Brain pericyte (primary cell): ENCODE results near the gene HACD1.

Experiments used
- DNase-seq: peaks from one replicate; pipeline ENCODE4 v3.0.0-alpha.2; 2012; ENCODE audit warnings: low read depth, low spot score

The HACD1 gene, protein sequence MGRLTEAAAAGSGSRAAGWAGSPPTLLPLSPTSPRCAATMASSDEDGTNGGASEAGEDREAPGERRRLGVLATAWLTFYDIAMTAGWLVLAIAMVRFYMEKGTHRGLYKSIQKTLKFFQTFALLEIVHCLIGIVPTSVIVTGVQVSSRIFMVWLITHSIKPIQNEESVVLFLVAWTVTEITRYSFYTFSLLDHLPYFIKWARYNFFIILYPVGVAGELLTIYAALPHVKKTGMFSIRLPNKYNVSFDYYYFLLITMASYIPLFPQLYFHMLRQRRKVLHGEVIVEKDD

DNA sequence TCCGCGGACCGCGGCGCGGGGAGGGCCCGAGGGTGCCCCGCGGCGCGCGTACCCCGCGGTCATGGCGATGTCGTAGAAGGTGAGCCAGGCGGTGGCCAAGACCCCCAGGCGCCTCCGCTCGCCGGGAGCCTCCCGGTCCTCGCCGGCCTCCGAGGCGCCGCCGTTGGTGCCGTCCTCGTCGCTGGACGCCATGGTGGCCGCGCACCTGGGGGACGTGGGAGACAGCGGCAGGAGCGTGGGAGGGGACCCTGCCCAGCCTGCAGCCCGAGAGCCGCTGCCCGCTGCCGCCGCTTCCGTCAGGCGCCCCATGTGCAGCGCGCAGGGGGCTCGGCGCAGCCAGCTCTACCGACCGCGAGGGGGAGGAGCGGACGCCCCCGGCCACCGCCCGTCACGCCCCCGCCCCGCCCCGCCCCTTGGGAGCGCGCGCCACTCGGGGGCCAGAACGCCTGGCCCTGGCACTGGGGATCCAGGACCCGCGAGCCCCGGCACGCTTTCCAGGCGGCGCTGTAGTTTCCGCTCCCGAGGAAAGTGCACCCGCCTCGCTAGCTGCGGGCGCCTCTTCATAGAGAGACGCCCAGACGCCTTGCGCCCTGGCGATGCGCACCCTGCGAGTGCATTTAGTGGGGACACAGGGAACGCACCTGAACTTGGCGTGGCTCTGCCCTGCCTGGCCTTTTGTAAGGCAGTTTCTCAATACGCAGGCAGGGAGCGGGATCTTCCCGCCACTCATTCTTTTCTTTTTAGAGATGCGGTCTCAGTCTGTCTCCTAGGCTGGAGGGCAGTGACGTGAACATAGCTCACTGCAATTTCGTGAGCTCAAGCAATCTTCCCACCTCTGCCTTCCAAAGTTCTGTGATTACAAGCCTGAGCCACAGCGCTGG is at the start of gene HACD1:
TSS of gene HACD1 (minus strand) at position 344 of the 881 bp plus-strand sequence. CDS start at position 309, 35 bp downstream.
- DNase-seq, result peak; percentile 24

DNA sequence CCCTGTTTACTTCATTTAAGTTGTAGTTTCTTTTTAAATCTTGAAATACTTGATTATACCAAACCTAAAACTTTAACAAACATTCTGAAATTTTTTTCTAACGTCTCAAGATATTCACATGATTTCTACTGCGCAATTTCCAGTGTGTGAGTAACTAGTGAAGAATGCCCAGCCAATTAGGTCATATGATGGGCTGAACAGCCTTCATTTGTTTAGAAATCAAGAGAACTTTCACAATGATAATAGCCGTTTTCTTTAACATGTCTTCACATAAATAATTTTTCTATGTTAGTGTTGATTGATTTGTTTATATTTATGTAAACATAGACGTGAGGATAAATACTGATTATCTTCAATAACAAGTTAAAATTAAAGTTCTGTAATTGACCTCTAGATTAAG is 48.6 kb upstream of the HACD1 start:
- DNase-seq, result peak; percentile 69

DNA sequence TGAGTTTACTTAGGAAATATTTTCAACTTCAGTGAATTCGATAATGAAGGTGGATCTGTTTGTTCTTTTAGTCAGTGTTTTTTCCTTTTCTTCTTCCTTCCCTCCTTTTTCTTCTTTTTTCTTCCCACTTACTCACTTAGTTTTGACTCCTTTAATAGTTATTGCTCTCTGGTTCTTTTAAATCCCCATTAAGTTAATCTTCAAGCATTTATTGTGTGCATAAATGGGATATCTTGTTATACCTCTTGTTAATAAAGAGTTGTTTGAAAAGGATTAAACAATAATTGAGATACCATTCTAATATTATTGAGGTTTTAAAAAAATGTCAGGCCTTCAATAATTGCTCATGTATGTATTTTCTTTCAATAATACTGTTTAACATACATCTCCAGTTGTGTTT is 46.3 kb upstream of the HACD1 start:
- no peak for DNase-seq

- DNase-seq, result no peak
Measured at GRCh38 chr10:17662193-17663138, 45.3 kb upstream of the HACD1 start.

- DNase-seq, result no peak
Measured at GRCh38 chr10:17661510-17661909, 44.3 kb upstream of the HACD1 start.

- no peak for DNase-seq
Measured at GRCh38 chr10:17660921-17661320, 43.7 kb upstream of the HACD1 start.

- DNase-seq, result no peak
Measured at GRCh38 chr10:17659365-17659764, 42.2 kb upstream of the HACD1 start.

GRCh38 chr10:17657103-17657500 is 39.9 kb upstream of the HACD1 start:
- DNase-seq, result no peak

DNA sequence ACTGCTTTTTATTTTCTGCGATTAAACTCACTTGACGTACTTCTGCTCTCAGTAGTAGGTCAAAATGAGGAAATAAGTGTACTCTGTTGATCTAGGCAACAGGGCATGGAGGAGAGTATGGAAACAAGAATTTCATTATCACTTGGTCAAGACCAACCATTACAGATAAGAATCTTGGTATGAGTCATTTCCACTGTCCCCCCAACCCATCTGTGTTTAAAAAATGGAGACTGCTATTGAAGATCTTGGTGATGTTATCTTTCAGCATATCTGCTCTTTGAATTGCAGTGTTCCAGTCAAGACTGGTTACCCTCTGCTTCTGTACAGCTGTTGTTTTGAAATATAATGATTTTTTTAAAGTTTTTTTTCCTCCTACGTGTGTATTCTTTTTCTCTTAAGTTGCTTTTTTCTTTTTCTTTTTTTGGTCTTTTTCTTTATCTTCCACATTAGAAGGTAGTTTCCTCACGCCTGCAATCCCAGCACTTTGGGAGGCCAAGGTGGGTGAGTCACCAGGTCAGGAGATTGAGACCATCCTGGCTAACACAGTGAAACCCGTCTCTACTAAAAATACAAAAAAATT is 38.5 kb upstream of the HACD1 start:
- DNase-seq, result no peak

DNA sequence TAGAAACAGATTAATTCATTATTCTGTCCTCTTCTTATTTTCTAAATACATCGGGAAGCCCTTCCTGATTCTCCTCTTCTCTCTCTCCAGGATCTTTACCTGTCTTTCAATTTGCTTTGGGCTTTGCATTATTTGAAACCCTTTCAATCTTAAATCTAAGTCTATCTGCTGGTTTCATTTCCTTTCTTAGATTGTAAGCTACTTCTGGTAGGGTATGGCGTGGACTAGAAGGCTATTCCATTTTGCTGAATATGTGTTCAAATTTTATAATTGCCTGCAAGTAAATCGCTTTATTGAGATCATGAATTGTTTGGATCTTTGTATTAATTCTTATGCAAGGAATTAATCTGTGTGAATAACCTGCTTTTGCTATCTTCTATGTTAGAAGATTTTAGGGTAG is 37.8 kb upstream of the HACD1 start:
- no peak for DNase-seq

GRCh38 chr10:17652585-17652984 is 35.4 kb upstream of the HACD1 start:
- no peak for DNase-seq

DNA sequence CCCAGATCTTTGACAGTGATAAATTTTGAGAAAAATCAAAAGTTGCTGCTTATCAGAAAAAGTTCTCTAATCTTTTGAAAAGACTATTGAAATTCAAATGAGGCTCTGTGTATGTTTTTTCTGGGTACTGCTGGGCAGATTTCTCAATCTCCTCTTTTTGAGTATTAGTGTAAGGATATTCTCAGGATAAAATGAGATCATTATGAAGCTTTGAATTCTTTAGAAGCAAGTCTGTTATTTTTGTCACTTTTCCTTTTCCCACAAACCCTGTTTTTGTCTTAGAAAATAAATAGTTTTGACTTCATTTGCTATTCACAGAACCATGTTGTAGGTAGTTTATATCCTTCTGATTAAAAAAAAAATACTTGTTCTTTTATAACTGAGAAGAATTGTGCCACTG is 34.7 kb upstream of the HACD1 start:
- DNase-seq, result no peak

DNA sequence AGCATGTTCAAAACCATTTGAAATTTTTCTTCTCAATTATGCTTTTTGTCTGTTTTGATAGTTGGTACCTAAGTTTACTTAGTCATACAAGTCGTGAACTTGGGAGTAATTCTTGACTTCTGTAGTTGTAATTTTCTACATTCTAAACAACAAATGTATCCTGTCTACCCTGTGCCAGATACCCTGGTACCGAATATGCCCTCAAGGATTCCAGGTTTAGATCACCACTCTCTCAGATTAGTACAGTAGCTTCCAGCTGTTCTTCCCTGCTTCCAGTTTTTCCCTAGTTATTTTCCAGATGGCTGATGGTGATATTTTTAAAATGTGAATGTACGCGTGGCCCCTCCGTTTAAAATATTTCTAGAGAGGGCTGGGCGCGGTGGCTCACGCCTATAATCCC is 33.2 kb upstream of the HACD1 start:
- DNase-seq, result no peak

GRCh38 chr10:17649836-17650235 is 32.7 kb upstream of the HACD1 start:
- DNase-seq, result no peak

DNA sequence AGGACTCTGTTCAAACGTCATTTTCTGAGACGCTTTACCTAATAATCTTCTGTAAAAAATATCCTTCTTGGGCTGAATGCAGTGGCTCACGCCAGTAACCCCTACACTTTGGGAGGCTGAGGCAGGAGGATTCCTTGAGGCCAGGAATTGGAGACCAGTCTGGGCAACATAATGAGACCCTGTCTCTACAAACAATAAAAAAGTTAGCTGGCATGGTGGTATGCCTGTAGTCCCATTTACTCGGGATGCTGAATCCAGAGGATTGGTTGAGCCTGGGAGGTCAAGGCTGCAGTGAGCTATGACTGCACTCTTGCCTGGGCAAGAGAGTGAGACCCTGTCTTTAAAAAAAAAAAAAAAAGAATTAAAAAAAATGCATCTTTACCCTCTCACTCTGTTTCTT is 31.9 kb upstream of the HACD1 start:
- DNase-seq, result no peak

DNA sequence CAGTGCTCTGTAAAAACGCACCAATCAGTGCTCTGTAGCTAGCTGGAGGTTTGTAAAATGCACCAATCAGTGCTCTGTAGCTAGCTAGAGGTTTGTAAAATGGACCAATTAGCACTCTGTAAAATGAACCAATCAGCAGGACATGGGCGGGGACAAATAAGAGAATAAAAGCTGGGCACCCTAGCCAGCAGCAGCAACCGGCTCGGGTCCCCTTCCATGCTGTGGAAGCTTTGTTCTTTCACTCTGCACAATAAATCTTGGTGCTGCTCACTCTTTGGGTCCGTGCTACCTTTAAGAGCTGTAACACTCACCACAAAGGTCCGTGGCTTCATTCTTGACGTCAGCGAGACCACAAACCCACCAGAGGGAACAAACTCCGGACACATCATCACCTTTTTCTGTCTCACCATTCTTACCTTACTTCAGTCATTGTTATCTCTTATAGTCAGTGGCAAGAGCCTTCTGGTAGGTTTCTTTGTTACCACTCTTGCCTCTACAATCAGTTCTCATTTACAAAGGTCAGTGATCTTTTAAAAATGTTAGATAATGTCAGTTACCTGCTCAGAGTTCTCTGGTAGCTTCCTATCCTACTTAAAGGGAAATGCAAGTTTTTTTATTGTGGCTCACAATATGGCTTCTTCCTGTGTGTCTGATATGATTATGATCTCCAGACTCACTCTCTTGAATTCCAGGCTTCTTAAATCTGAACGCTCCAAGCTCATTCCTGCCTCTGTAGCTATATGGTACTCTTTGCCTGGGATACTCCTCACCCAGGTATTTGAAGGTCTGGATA is 31.3 kb upstream of the HACD1 start:
- no peak for DNase-seq

DNA sequence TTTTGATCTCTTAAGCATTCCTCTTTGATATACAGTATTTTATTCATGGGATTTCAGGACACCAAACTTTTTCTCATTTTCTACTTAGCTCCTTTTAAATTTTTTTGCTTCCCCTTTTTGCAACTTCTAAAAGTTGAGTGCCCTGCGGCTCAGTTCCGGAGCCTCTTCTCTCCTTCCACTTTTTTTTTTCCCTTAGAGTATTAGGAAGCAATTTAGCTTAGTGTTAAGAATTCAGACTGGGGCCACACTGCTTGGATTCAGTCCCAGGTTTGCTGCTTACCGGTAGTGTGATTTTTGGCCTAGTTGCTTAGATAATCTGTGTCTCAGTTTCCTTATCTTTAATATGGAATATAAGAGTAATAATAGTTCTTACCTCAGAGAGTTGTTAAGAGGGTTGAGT is 30.2 kb upstream of the HACD1 start:
- DNase-seq, result no peak

GRCh38 chr10:17645621-17646345 is 28.6 kb upstream of the HACD1 start:
- DNase-seq, result no peak

DNA sequence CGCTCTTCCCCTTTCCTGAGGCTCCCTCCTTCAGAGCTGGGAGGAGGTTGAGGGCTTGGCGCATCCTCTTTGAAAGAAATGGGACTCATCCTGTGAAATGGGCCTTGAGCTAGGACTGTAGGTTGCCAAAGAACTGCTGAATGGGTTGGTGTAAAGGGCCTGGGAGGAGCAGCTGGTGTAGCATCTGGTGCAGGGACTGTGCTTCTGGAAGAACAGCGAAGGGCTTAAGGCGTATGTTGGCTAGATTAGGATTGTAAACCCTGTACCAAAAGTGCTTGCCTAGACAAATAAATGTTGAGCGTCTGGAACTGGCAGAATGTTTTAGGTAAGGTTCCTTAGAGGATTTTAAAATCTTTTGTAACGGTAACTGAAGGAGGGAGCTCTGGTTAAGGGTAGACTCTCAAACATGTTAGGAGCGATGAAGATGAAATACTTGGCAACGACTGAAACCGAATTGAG is 27.3 kb upstream of the HACD1 start:
- DNase-seq, result peak; percentile 12
